ENCODE measurements around the gene UGP2. TPM values are rescaled to one million over a fixed set of nuclear protein-coding genes. Genes with fewer than 3 reads are reported as not detected.

Gene UGP2
- total and polyA plus RNA-seq, 2 of the 4 experiments (the other 2 are of a cell fraction): 45.0 to 58.8 TPM

- intact Hi-C loops (cut with micrococcal nuclease) (no loop called here), in situ Hi-C loops (cut with MboI; ENCODE audit: low sequenced_read_pairs) (no loop called here), dilution Hi-C loops (cut with HindIII; ENCODE audit: low sequenced_read_pairs, unreplicated experiment) (no loop called here)
- Histone ChIP-seq H4K5ac (ENCODE audit: low read depth, low read length) (no peak overlapping the region), H4K20me1 (ENCODE audit: insufficient read depth, low read length) (peaks cover 26% of the 10 kb centered on the region; the same call in 1 of the 2 replicates), H2BK20ac (ENCODE audit: low read depth, low read length) (no peak overlapping the region), H2AK5ac (ENCODE audit: low read depth, low read length) (no peak overlapping the region), H2AFZ (replicated peaks; ENCODE audit: low read length, poor library complexity) (no peak overlapping the region), H3K9ac (ENCODE audit: low read depth, low read length) (no peak overlapping the region), H3K27me3 (ENCODE audit: control insufficient read depth, insufficient read depth, low read length) (no peaks in the 10 kb centered on the region), H4K8ac (ENCODE audit: low read depth in 2 of 2, low read length in 2 of 2) (no peak overlapping the region), H3K4me3 (ENCODE audit: insufficient read depth, low read depth, low read length) (no peak overlapping the region), H3K4ac (ENCODE audit: low read depth, low read length) (no peak overlapping the region), H2BK5ac (ENCODE audit: low read depth, low read length, poor library complexity, severe bottlenecking) (no peak overlapping the region), H3K27ac (ENCODE audit: insufficient read depth, low read length) (no peak overlapping the region), H3K23ac (ENCODE audit: low read depth, low read length) (no peak overlapping the region), H3K36me3 (ENCODE audit: control insufficient read depth, insufficient read depth, low read length) (no peaks in the 10 kb centered on the region), H3K9me1 (ENCODE audit: insufficient read depth, low read length) (no peaks in the 10 kb centered on the region; the same call in 1 of the 2 replicates), H4K91ac (ENCODE audit: insufficient read depth, low read depth, low read length) (no peak overlapping the region), H3K4me2 (ENCODE audit: low read depth, low read length) (no peak overlapping the region), H2BK15ac (ENCODE audit: low read depth, low read length) (no peak overlapping the region), H3K56ac (ENCODE audit: extremely low read depth, insufficient read depth, low read length) (no peak overlapping the region), H3K14ac (replicated peaks; ENCODE audit: low read depth, low read length) (no peak overlapping the region), H2AK9ac (replicated peaks; ENCODE audit: low read depth, low read length, poor library complexity) (no peak overlapping the region), H2BK120ac (ENCODE audit: low read depth, low read length) (no peak overlapping the region), H3K79me1 (ENCODE audit: low read depth in 1 of 2, low read length in 2 of 2) (peaks cover 16 to 56% of the 10 kb centered on the region in 2 experiments), H3K18ac (ENCODE audit: low read depth, low read length) (no peak overlapping the region), H3K4me1 (ENCODE audit: control insufficient read depth, insufficient read depth, low read length) (peaks cover 9% of the 10 kb centered on the region), H3K9me3 (ENCODE audit: control insufficient read depth, insufficient read depth, low read length) (no peaks in the 10 kb centered on the region)
- no peak for TF ChIP-seq POLR2A (IDR thresholded peaks at IDR 0.05; ENCODE audit: low read depth, low read length)
- no peak for TF ChIP-seq FOS (IDR thresholded peaks at IDR 0.05; ENCODE audit: low read depth, low read length)
- no peak for TF ChIP-seq RFX5 (IDR thresholded peaks at IDR 0.05; ENCODE audit: low read depth, low read length)
- TF ChIP-seq MXI1 (IDR thresholded peaks at IDR 0.05; ENCODE audit: borderline replicate concordance, low read depth, low read length): no peak
- TF ChIP-seq ELK1 (IDR thresholded peaks at IDR 0.05; ENCODE audit: borderline replicate concordance, low read depth, low read length): no peak
- no peak for TF ChIP-seq MAZ (IDR thresholded peaks at IDR 0.05; ENCODE audit: borderline replicate concordance, low read depth, low read length)
- TF ChIP-seq SMC3 (IDR thresholded peaks at IDR 0.05; ENCODE audit: low read depth, low read length): no peak
- TF ChIP-seq CEBPB (IDR thresholded peaks at IDR 0.05; ENCODE audit: low read depth, low read length): no peak
- TF ChIP-seq CHD1 (IDR thresholded peaks at IDR 0.05; ENCODE audit: low read depth, low read length): no peak
- no peak for TF ChIP-seq CTCF (conservative IDR thresholded peaks at IDR 0.05; ENCODE audit: low read depth, low read length)
- TF ChIP-seq RCOR1 (IDR thresholded peaks at IDR 0.05; ENCODE audit: insufficient replicate concordance, low read length): no peak
- TF ChIP-seq BHLHE40 (IDR thresholded peaks at IDR 0.05; ENCODE audit: low read depth, low read length): no peak
- no peak for TF ChIP-seq MAFK (IDR thresholded peaks at IDR 0.05; ENCODE audit: low read depth, low read length)
- TF ChIP-seq RAD21 (IDR thresholded peaks at IDR 0.05; ENCODE audit: low read length): no peak
- no peak for TF ChIP-seq USF2 (IDR thresholded peaks at IDR 0.05; ENCODE audit: low read depth, low read length)
- no peak for TF ChIP-seq NFE2L2 (IDR thresholded peaks at IDR 0.05; ENCODE audit: low read depth, low read length)
- BruUV-seq (replicated peaks): no TSS peak
- ATAC-seq (ENCODE audit: low read depth) (no peak), DNase-seq (no peak)
- ChIA-PET CTCF (interaction anchor here (1.0 kb wide), 1 partner anchor 156 kb away, joined by 3 read pairs; no protein-coding TSS in a partner anchor), POLR2A (ENCODE audit: unreplicated experiment) (no interaction called here)
- WGBS, 2 experiments (ENCODE audit: extremely low coverage in 2 of 2, insufficient read length in 1 of 2): no CpG with 5 or more reads among the region's 1 CpG
Measured at GRCh38 chr2:63846487-63846886, 4.8 kb downstream of the UGP2 start.
